Activated CD4-positive, alpha-beta T cell treated with anti-CD3 and anti-CD28 coated beads, Interleukin-2, amount 50 U/mL, for 16 hours (primary cell): ENCODE results near the gene TESMIN.

Experiments used
- DNase-seq: peaks from one replicate; pipeline ENCODE4 v3.0.0-alpha.2; 2020

TESMIN gene

GRCh38 chr11:68751331-68751856 is at the start of gene TESMIN:
TSS of gene TESMIN (minus strand) at chr11:68751520. CDS start at chr11:68750660, 860 bp downstream.
- peak; percentile 95 for DNase-seq

GRCh38 chr11:68798221-68798813 is 47.0 kb upstream of the TESMIN start:
- peak; percentile 18 for DNase-seq

- no peak for DNase-seq
Observed at GRCh38 chr11:68796801-68797200, 45.5 kb upstream of the TESMIN start.

GRCh38 chr11:68792400-68792966 is 41.2 kb upstream of the TESMIN start:
- DNase-seq = no peak

GRCh38 chr11:68784653-68785052 is 33.3 kb upstream of the TESMIN start:
- no peak for DNase-seq

- no peak for DNase-seq
Observed at GRCh38 chr11:68783216-68783821, 32.0 kb upstream of the TESMIN start.

GRCh38 chr11:68782711-68783110 is 31.4 kb upstream of the TESMIN start:
- DNase-seq = no peak

GRCh38 chr11:68780829-68781228 is 29.5 kb upstream of the TESMIN start:
- DNase-seq = no peak

- DNase-seq = no peak
Observed at GRCh38 chr11:68778205-68778604, 26.9 kb upstream of the TESMIN start.

- no peak for DNase-seq
Observed at GRCh38 chr11:68776442-68777235, 25.3 kb upstream of the TESMIN start.

- DNase-seq = no peak
Observed at GRCh38 chr11:68775951-68776388, 24.6 kb upstream of the TESMIN start.

GRCh38 chr11:68774194-68774585 is 22.9 kb upstream of the TESMIN start:
- no peak for DNase-seq

- no peak for DNase-seq
Observed at GRCh38 chr11:68773521-68774193, 22.3 kb upstream of the TESMIN start.

GRCh38 chr11:68772936-68773335 is 21.6 kb upstream of the TESMIN start:
- no peak for DNase-seq

GRCh38 chr11:68770781-68771180 is 19.5 kb upstream of the TESMIN start:
- no peak for DNase-seq

- DNase-seq = no peak
Observed at GRCh38 chr11:68767672-68768071, 16.4 kb upstream of the TESMIN start.

GRCh38 chr11:68766786-68767185 is 15.5 kb upstream of the TESMIN start:
- no peak for DNase-seq

GRCh38 chr11:68764746-68765145 is 13.4 kb upstream of the TESMIN start:
- no peak for DNase-seq

GRCh38 chr11:68763926-68764657 is 12.8 kb upstream of the TESMIN start:
- DNase-seq = no peak

- DNase-seq = no peak
Observed at GRCh38 chr11:68763181-68763721, 11.9 kb upstream of the TESMIN start.

- no peak for DNase-seq
Observed at GRCh38 chr11:68762481-68762880, 11.2 kb upstream of the TESMIN start.

- DNase-seq = no peak
Observed at GRCh38 chr11:68761801-68762200, 10.5 kb upstream of the TESMIN start.
